Naive thymus-derived CD4-positive, alpha-beta T cell (primary cell): Measurements from ENCODE around the gene RASEF. TPM values are rescaled to one million over a fixed set of nuclear protein-coding genes. Genes with fewer than 3 reads are reported as not detected.

Experiments
- ATAC-seq: fragments of 150-1000 bp; cut with Tn5 transposase; 2 replicates; pipeline ENCODE4 v1.10.0; 2021; ENCODE audit warnings: mild to moderate bottlenecking, moderate library complexity
- CTCF ChIA-PET: fragments of 350-600 bp; sonication (Branson Sonifier 250); formaldehyde crosslinking; loops from one replicate; lab custom pipeline; 2021; ENCODE audit warnings: antibody characterized with exemption; lab: Charles Lee
- POLR2A ChIA-PET: fragments of 350-600 bp; sonication (Branson Sonifier 250); formaldehyde crosslinking; loops from one replicate; lab custom pipeline; 2021; ENCODE audit warnings: antibody characterized with exemption, inconsistent platforms; lab: Charles Lee
- DNase-seq, 9 donors: peaks; one replicate each; pipeline versions ENCODE4 v3.0.0 to v3.0.0-alpha.2; 2020 to 2022; ENCODE audit warnings: mixed read lengths in 1 of 9
- H3K27ac ChIP-seq: one replicate; pipeline ENCODE4 v1.7.0; 2013; ENCODE audit warnings: mild to moderate bottlenecking, low read depth, low read length, moderate library complexity
- H3K27me3 ChIP-seq, 2 donors: one replicate each; pipeline ENCODE4 v1.7.0; 2013; ENCODE audit warnings: low read length in 2 of 2, mild to moderate bottlenecking in 2 of 2, moderate library complexity in 2 of 2; ENCODE audit not compliant: control insufficient read depth in 2 of 2, insufficient read depth in 2 of 2
- H3K36me3 ChIP-seq, 3 experiments: 1 replicate in 2 of 3; 2 replicates in 1 of 3; pipeline ENCODE4 v1.7.0; 2013; ENCODE audit warnings: low read length in 3 of 3, mild to moderate bottlenecking in 3 of 3, moderate library complexity in 1 of 3; ENCODE audit not compliant: insufficient read depth in 3 of 3, control insufficient read depth in 2 of 3
- H3K4me1 ChIP-seq, 2 donors: one replicate each; pipeline ENCODE4 v1.7.0; 2013; ENCODE audit warnings: low read length in 2 of 2, mild to moderate bottlenecking in 2 of 2, moderate library complexity in 1 of 2; ENCODE audit not compliant: control insufficient read depth in 2 of 2, insufficient read depth in 2 of 2
- H3K4me3 ChIP-seq: 2 replicates; pipeline ENCODE4 v1.7.0; 2013; ENCODE audit warnings: mild to moderate bottlenecking, low read length
- H3K9me3 ChIP-seq, 3 experiments: 1 replicate in 2 of 3; 2 replicates in 1 of 3; pipeline ENCODE4 v1.7.0; 2013; ENCODE audit warnings: low read length in 3 of 3; ENCODE audit not compliant: control insufficient read depth in 2 of 3
- H3K27ac Mint-ChIP-seq, 9 donors: one replicate each; pipeline ENCODE4 v1.8.0; 2020 to 2022; ENCODE audit warnings: mixed read lengths in 9 of 9, mild to moderate bottlenecking in 8 of 9, moderate library complexity in 5 of 9, inconsistent platforms in 2 of 9
- H3K27me3 Mint-ChIP-seq, 5 donors: one replicate each; pipeline ENCODE4 v1.8.0; 2021 to 2022; ENCODE audit warnings: mixed read lengths in 5 of 5, mild to moderate bottlenecking in 1 of 5
- H3K36me3 Mint-ChIP-seq, 5 donors: one replicate each; pipeline ENCODE4 v1.8.0; 2020 to 2022; ENCODE audit warnings: mixed read lengths in 5 of 5, mild to moderate bottlenecking in 3 of 5, inconsistent platforms in 1 of 5
- H3K4me1 Mint-ChIP-seq, 7 donors: one replicate each; pipeline ENCODE4 v1.8.0; 2020 to 2022; ENCODE audit warnings: mixed read lengths in 7 of 7, mild to moderate bottlenecking in 3 of 7, inconsistent platforms in 1 of 7
- H3K4me3 Mint-ChIP-seq, 10 donors: one replicate each; pipeline ENCODE4 v1.8.0; 2020 to 2022; ENCODE audit warnings: mild to moderate bottlenecking in 10 of 10, mixed read lengths in 10 of 10, moderate library complexity in 6 of 10, inconsistent platforms in 2 of 10
- H3K9me3 Mint-ChIP-seq, 11 donors: one replicate each; pipeline ENCODE4 v1.8.0; 2020 to 2022; ENCODE audit warnings: mixed read lengths in 11 of 11, mild to moderate bottlenecking in 4 of 11, inconsistent platforms in 1 of 11, moderate library complexity in 1 of 11
- intact Hi-C, 2 donors: fragments of 100-400 bp; cut with micrococcal nuclease; formaldehyde crosslinking; loops; one replicate each; pipeline ENCODE4 v1.15.1; 2023
- polyA plus RNA-seq, 2 donors: library from polyadenylated mRNA; unstranded; fragments of 300-500 nt; fragmentation: Illumina TruSeq; gene quantifications; one replicate each; pipeline ENCODE4 v1.2.3, GENCODE V29; 2021
- total RNA-seq, 6 experiments: library from RNA in 5 of 6; stranded (reverse) in 5 of 6; gene quantifications; 1 replicate in 5 of 6; 2 replicates in 1 of 6; pipeline ENCODE4 v1.2.3 and lab custom pipeline; 2021 to 2026

Gene RASEF
- total and polyA plus RNA-seq, 7 experiments from 2014 or later = 0.12 TPM; not detected in 6

- H3K36me3 ChIP-seq = no peaks in the 10 kb centered on the region
- Mint-ChIP-seq H3K4me3 (no peak overlapping the region), H3K27ac (no peak overlapping the region), H3K9me3 (peaks cover 0 to 6% (median under 1%) of the 10 kb centered on the region in 11 donors), H3K27me3 (peaks cover 0 to 13% (median 0%) of the 10 kb centered on the region in 5 donors), H3K36me3 (no peaks in the 10 kb centered on the region), H3K4me1 (no peaks in the 10 kb centered on the region)
- DNase-seq (no peak), ATAC-seq (no peak)
- no peaks in the 10 kb centered on the region for H3K4me1 ChIP-seq
- no peaks in the 10 kb centered on the region for H3K9me3 ChIP-seq
- CTCF ChIA-PET = no interaction called here
- no peak overlapping the region for H3K4me3 ChIP-seq
- H3K27me3 ChIP-seq = no peaks in the 10 kb centered on the region
- no peak overlapping the region for H3K27ac ChIP-seq
- POLR2A ChIA-PET = no interaction called here
- intact Hi-C loops = no loop called here
Measured at GRCh38 chr9:83043597-83043996, 19.3 kb downstream of the RASEF start.

GRCh38 chr9:83041771-83042170 is 21.2 kb downstream of the RASEF start:
- POLR2A ChIA-PET = no interaction called here
- H3K4me1 ChIP-seq = no peaks in the 10 kb centered on the region
- no peak overlapping the region for H3K27ac ChIP-seq
- H3K36me3 Mint-ChIP-seq = no peaks in the 10 kb centered on the region
- H3K9me3 ChIP-seq = no peaks in the 10 kb centered on the region
- no peak overlapping the region for H3K4me3 ChIP-seq
- intact Hi-C loops = no loop called here
- H3K9me3 Mint-ChIP-seq = peaks cover 0 to 6% (median 0%) of the 10 kb centered on the region in 11 donors
- no peak overlapping the region for H3K27ac Mint-ChIP-seq
- no peak for DNase-seq
- no peak overlapping the region for H3K4me3 Mint-ChIP-seq
- H3K36me3 ChIP-seq = no peaks in the 10 kb centered on the region
- peaks cover 0 to 13% (median 0%) of the 10 kb centered on the region in 5 donors for H3K27me3 Mint-ChIP-seq
- no peak for ATAC-seq
- H3K27me3 ChIP-seq = no peaks in the 10 kb centered on the region
- H3K4me1 Mint-ChIP-seq = no peaks in the 10 kb centered on the region
- CTCF ChIA-PET = no interaction called here

- intact Hi-C loops = no loop called here
- DNase-seq (no peak), ATAC-seq (no peak)
- H3K4me3 ChIP-seq = no peak overlapping the region
- H3K27me3 ChIP-seq = no peaks in the 10 kb centered on the region
- CTCF ChIA-PET = no interaction called here
- no peaks in the 10 kb centered on the region for H3K4me1 Mint-ChIP-seq
- H3K9me3 Mint-ChIP-seq = peaks cover 0 to 6% (median 0%) of the 10 kb centered on the region in 11 donors
- H3K36me3 ChIP-seq = no peaks in the 10 kb centered on the region
- H3K27me3 Mint-ChIP-seq = peaks cover 0 to 13% (median 0%) of the 10 kb centered on the region in 5 donors
- no peaks in the 10 kb centered on the region for H3K36me3 Mint-ChIP-seq
- H3K27ac Mint-ChIP-seq = no peak overlapping the region
- no peak overlapping the region for H3K27ac ChIP-seq
- no peaks in the 10 kb centered on the region for H3K9me3 ChIP-seq
- H3K4me1 ChIP-seq = no peaks in the 10 kb centered on the region
- no peak overlapping the region for H3K4me3 Mint-ChIP-seq
- POLR2A ChIA-PET = no interaction called here
Measured at GRCh38 chr9:83039303-83039702, 23.6 kb downstream of the RASEF start.

GRCh38 chr9:83036043-83036442 is 26.9 kb downstream of the RASEF start:
- CTCF ChIA-PET = no interaction called here
- no peak for ATAC-seq
- Histone ChIP-seq H3K27me3 (no peaks in the 10 kb centered on the region), H3K4me1 (no peaks in the 10 kb centered on the region), H3K9me3 (no peaks in the 10 kb centered on the region), H3K36me3 (no peaks in the 10 kb centered on the region), H3K27ac (no peak overlapping the region), H3K4me3 (no peak overlapping the region)
- POLR2A ChIA-PET = no interaction called here
- Mint-ChIP-seq H3K36me3 (no peaks in the 10 kb centered on the region), H3K4me3 (no peak overlapping the region), H3K4me1 (no peaks in the 10 kb centered on the region), H3K27ac (no peak overlapping the region), H3K27me3 (no peaks in the 10 kb centered on the region), H3K9me3 (peaks cover 0 to 8% (median 0%) of the 10 kb centered on the region in 11 donors)
- intact Hi-C loops = no loop called here
- no peak for DNase-seq

- H3K9me3 Mint-ChIP-seq = peaks cover 0 to 8% (median 0%) of the 10 kb centered on the region in 11 donors
- intact Hi-C loops = no loop called here
- H3K27me3 ChIP-seq = no peaks in the 10 kb centered on the region
- H3K4me3 ChIP-seq = no peak overlapping the region
- no peaks in the 10 kb centered on the region for H3K36me3 ChIP-seq
- ATAC-seq = no peak
- no peaks in the 10 kb centered on the region for H3K4me1 Mint-ChIP-seq
- no peak overlapping the region for H3K4me3 Mint-ChIP-seq
- H3K36me3 Mint-ChIP-seq = no peaks in the 10 kb centered on the region
- no peaks in the 10 kb centered on the region for H3K9me3 ChIP-seq
- no peak overlapping the region for H3K27ac ChIP-seq
- H3K27ac Mint-ChIP-seq = no peak overlapping the region
- no peak for DNase-seq
- peaks cover 0 to 5% (median 0%) of the 10 kb centered on the region in 5 donors for H3K27me3 Mint-ChIP-seq
- H3K4me1 ChIP-seq = no peaks in the 10 kb centered on the region
- ChIA-PET CTCF (no interaction called here), POLR2A (no interaction called here)
Measured at GRCh38 chr9:83035143-83035542, 27.8 kb downstream of the RASEF start.

GRCh38 chr9:83034587-83034986 is 28.4 kb downstream of the RASEF start:
- Histone ChIP-seq H3K27me3 (no peaks in the 10 kb centered on the region), H3K4me3 (no peak overlapping the region), H3K9me3 (no peaks in the 10 kb centered on the region), H3K4me1 (no peaks in the 10 kb centered on the region), H3K36me3 (no peaks in the 10 kb centered on the region), H3K27ac (no peak overlapping the region)
- Mint-ChIP-seq H3K9me3 (peaks cover 0 to 3% (median 0%) of the 10 kb centered on the region in 11 donors), H3K4me1 (no peaks in the 10 kb centered on the region), H3K27ac (no peak overlapping the region), H3K4me3 (no peak overlapping the region), H3K27me3 (peaks cover 0 to 5% (median 0%) of the 10 kb centered on the region in 5 donors), H3K36me3 (no peaks in the 10 kb centered on the region)
- DNase-seq = no peak
- ChIA-PET CTCF (no interaction called here), POLR2A (no interaction called here)
- ATAC-seq = no peak
- intact Hi-C loops = no loop called here

GRCh38 chr9:83034026-83034425 is 28.9 kb downstream of the RASEF start:
- H3K27ac Mint-ChIP-seq = no peak overlapping the region
- CTCF ChIA-PET = no interaction called here
- intact Hi-C loops = no loop called here
- peaks cover 0 to 3% (median 0%) of the 10 kb centered on the region in 11 donors for H3K9me3 Mint-ChIP-seq
- no peaks in the 10 kb centered on the region for H3K36me3 Mint-ChIP-seq
- no peak for DNase-seq
- no peaks in the 10 kb centered on the region for H3K4me1 Mint-ChIP-seq
- H3K4me3 Mint-ChIP-seq = no peak overlapping the region
- Histone ChIP-seq H3K9me3 (no peaks in the 10 kb centered on the region), H3K4me1 (no peaks in the 10 kb centered on the region), H3K27me3 (no peaks in the 10 kb centered on the region), H3K27ac (no peak overlapping the region), H3K4me3 (no peak overlapping the region), H3K36me3 (no peaks in the 10 kb centered on the region)
- peaks cover 0 to 5% (median 0%) of the 10 kb centered on the region in 5 donors for H3K27me3 Mint-ChIP-seq
- ATAC-seq = no peak
- POLR2A ChIA-PET = no interaction called here
